HUES64 (cell line): ENCODE measurements around the gene MYO1D.
"Not testable (repeated sequence)": the region's sequence is repeated elsewhere in the genome, so short reads cannot be mapped to it uniquely, and the experiment has no call there.

ENCODE experiments used
- H3K27ac ChIP-seq: 2 replicates; pipeline ENCODE4 v1.7.0; 2013; ENCODE audit warnings: low read depth, low read length, inconsistent platforms
- H3K27me3 ChIP-seq: 2 replicates; pipeline ENCODE4 v1.6.1; 2013; ENCODE audit warnings: mild to moderate bottlenecking, low read length; ENCODE audit not compliant: insufficient read depth
- H3K36me3 ChIP-seq: 2 replicates; pipeline ENCODE4 v1.6.1; 2013; ENCODE audit warnings: mild to moderate bottlenecking, low read length; ENCODE audit not compliant: insufficient read depth
- H3K4me1 ChIP-seq: 2 replicates; pipeline ENCODE4 v1.6.1; 2013; ENCODE audit warnings: mild to moderate bottlenecking, low read length, moderate library complexity; ENCODE audit not compliant: insufficient read depth
- H3K4me3 ChIP-seq: 2 replicates; pipeline ENCODE4 v1.5.1; 2013; ENCODE audit warnings: mild to moderate bottlenecking, low read length, moderate library complexity
- H3K9ac ChIP-seq: 2 replicates; pipeline ENCODE4 v1.6.1; 2013; ENCODE audit warnings: mild to moderate bottlenecking, low read depth, low read length
- H3K9me3 ChIP-seq: 2 replicates; pipeline ENCODE4 v1.6.1; 2013; ENCODE audit warnings: low read depth, low read length; ENCODE audit not compliant: insufficient read depth
- WGBS: fragments of 150-250, 120-280 bp; methylation state at CpG from one replicate; pipeline ENCODE4 v1.1.7; 2013; ENCODE audit warnings: missing lambda C conversion rate; 5-methylcytosine and 5-hydroxymethylcytosine counted together

The MYO1D gene

GRCh38 chr17:32831627-32832243 is 45.2 kb downstream of the MYO1D start:
- Histone ChIP-seq H3K27ac (no peak overlapping the region), H3K9me3 (no peaks in the 10 kb centered on the region)
- WGBS: 100% methylated on average over 2 of the region's 2 CpGs

GRCh38 chr17:32831223-32831622 is 45.7 kb downstream of the MYO1D start:
- Histone ChIP-seq H3K4me3 (no peak overlapping the region), H3K9ac (no peak overlapping the region), H3K9me3 (no peaks in the 10 kb centered on the region), H3K36me3 (no peaks in the 10 kb centered on the region), H3K4me1 (no peaks in the 10 kb centered on the region), H3K27me3 (no peaks in the 10 kb centered on the region), H3K27ac (no peak overlapping the region)
- 96% methylated on average over 3 of the region's 3 CpGs for whole genome bisulfite sequencing

More at GRCh38 chr17:32831627-32832243, 45.2 kb downstream of the MYO1D start:
- no peak overlapping the region for H3K9ac ChIP-seq
- no peaks in the 10 kb centered on the region for H3K27me3 ChIP-seq
- H3K4me3 ChIP-seq: no peak overlapping the region
- no peaks in the 10 kb centered on the region for H3K36me3 ChIP-seq
- no peaks in the 10 kb centered on the region for H3K4me1 ChIP-seq

- no peaks in the 10 kb centered on the region for H3K27me3 ChIP-seq
- no peak overlapping the region for H3K9ac ChIP-seq
- 90% methylated on average over 2 of the region's 2 CpGs for whole genome bisulfite sequencing
- no peaks in the 10 kb centered on the region for H3K9me3 ChIP-seq
- no peaks in the 10 kb centered on the region for H3K36me3 ChIP-seq
- no peaks in the 10 kb centered on the region for H3K4me1 ChIP-seq
- no peak overlapping the region for H3K27ac ChIP-seq
- H3K4me3 ChIP-seq: no peak overlapping the region
Observed at GRCh38 chr17:32828822-32829221, 48.1 kb downstream of the MYO1D start.

GRCh38 chr17:32827227-32827626 is 49.7 kb downstream of the MYO1D start:
- H3K4me1 ChIP-seq: no peaks in the 10 kb centered on the region
- H3K9me3 ChIP-seq: no peaks in the 10 kb centered on the region
- no peak overlapping the region for H3K27ac ChIP-seq
- no peak overlapping the region for H3K9ac ChIP-seq
- no peaks in the 10 kb centered on the region for H3K27me3 ChIP-seq
- H3K4me3 ChIP-seq: no peak overlapping the region
- no peaks in the 10 kb centered on the region for H3K36me3 ChIP-seq

GRCh38 chr17:32826076-32826475 is 50.8 kb downstream of the MYO1D start:
- Histone ChIP-seq H3K9ac (no peak overlapping the region), H3K4me3 (no peak overlapping the region), H3K4me1 (no peaks in the 10 kb centered on the region), H3K9me3 (no peaks in the 10 kb centered on the region), H3K27me3 (no peaks in the 10 kb centered on the region), H3K27ac (no peak overlapping the region), H3K36me3 (no peaks in the 10 kb centered on the region)

GRCh38 chr17:32824334-32824733 is 52.6 kb downstream of the MYO1D start:
- H3K27me3 ChIP-seq: no peaks in the 10 kb centered on the region
- WGBS: 97% methylated on average over 3 of the region's 3 CpGs
- H3K36me3 ChIP-seq: no peaks in the 10 kb centered on the region

GRCh38 chr17:32822996-32823395 is 53.9 kb downstream of the MYO1D start:
- no peak overlapping the region for H3K9ac ChIP-seq
- H3K27ac ChIP-seq: no peak overlapping the region
- no peaks in the 10 kb centered on the region for H3K27me3 ChIP-seq
- no peaks in the 10 kb centered on the region for H3K4me1 ChIP-seq
- peak overlapping the region; percentile 46 for H3K4me3 ChIP-seq
- 89% methylated on average over 1 of the region's 2 CpGs for WGBS
- no peaks in the 10 kb centered on the region for H3K9me3 ChIP-seq
- H3K36me3 ChIP-seq: no peaks in the 10 kb centered on the region

More at GRCh38 chr17:32824334-32824733, 52.6 kb downstream of the MYO1D start:
- no peak overlapping the region for H3K4me3 ChIP-seq
- H3K27ac ChIP-seq: no peak overlapping the region
- H3K9me3 ChIP-seq: no peaks in the 10 kb centered on the region
- no peaks in the 10 kb centered on the region for H3K4me1 ChIP-seq
- no peak overlapping the region for H3K9ac ChIP-seq

- WGBS: 71% methylated on average over 80 of the region's 82 CpGs
- peak overlapping the region; percentile 47; the same call in 1 of the 2 replicates for H3K9ac ChIP-seq
Observed at GRCh38 chr17:32821987-32822934, 54.7 kb downstream of the MYO1D start.

GRCh38 chr17:32820440-32820839 is 56.5 kb downstream of the MYO1D start:
- no peak overlapping the region for H3K4me3 ChIP-seq
- no peaks in the 10 kb centered on the region for H3K36me3 ChIP-seq
- no peak overlapping the region for H3K27ac ChIP-seq
- no peak overlapping the region for H3K9ac ChIP-seq
- no peaks in the 10 kb centered on the region for H3K27me3 ChIP-seq
- WGBS: no CpG with 5 or more reads among the region's 2 CpGs
- no peaks in the 10 kb centered on the region for H3K9me3 ChIP-seq
- H3K4me1 ChIP-seq: no peaks in the 10 kb centered on the region

More at GRCh38 chr17:32821987-32822934, 54.7 kb downstream of the MYO1D start:
- H3K4me3 ChIP-seq: peak overlapping the region; percentile 46
- not testable (repeated sequence) for H3K27me3 ChIP-seq, H3K36me3 ChIP-seq, H3K9me3 ChIP-seq, H3K27ac ChIP-seq, H3K4me1 ChIP-seq

GRCh38 chr17:32819787-32820186 is 57.1 kb downstream of the MYO1D start:
- H3K36me3 ChIP-seq: no peaks in the 10 kb centered on the region
- 95% methylated on average over 2 of the region's 2 CpGs for WGBS
- H3K4me1 ChIP-seq: 0 out of 2 replicates have a peak, but pooled peaks cover 2% of the 10 kb centered on the region
- no peaks in the 10 kb centered on the region for H3K9me3 ChIP-seq
- H3K27me3 ChIP-seq: no peaks in the 10 kb centered on the region
- H3K4me3 ChIP-seq: no peak overlapping the region
- H3K9ac ChIP-seq: no peak overlapping the region
- H3K27ac ChIP-seq: no peak overlapping the region

GRCh38 chr17:32819035-32819434 is 57.9 kb downstream of the MYO1D start:
- H3K4me3 ChIP-seq: no peak overlapping the region
- no peaks in the 10 kb centered on the region for H3K27me3 ChIP-seq
- H3K9ac ChIP-seq: no peak overlapping the region
- 0 out of 2 replicates have a peak, but pooled peaks cover 3% of the 10 kb centered on the region for H3K4me1 ChIP-seq
- no peaks in the 10 kb centered on the region for H3K36me3 ChIP-seq
- WGBS: 92% methylated on average over 4 of the region's 4 CpGs
- no peak overlapping the region for H3K27ac ChIP-seq
- no peaks in the 10 kb centered on the region for H3K9me3 ChIP-seq
